ENCODE measurements around the gene CRP. TPM values are rescaled to one million over a fixed set of nuclear protein-coding genes. Genes with fewer than 3 reads are reported as not detected.

Gene CRP
- total and polyA plus RNA-seq, 7 donors = 0.20 TPM; not detected in 6

GRCh38 chr1:159668739-159669138, 45.6 kb downstream of the CRP start:
- Histone ChIP-seq H3K4me1 (no peaks in the 10 kb centered on the region), H3K9me3 (no peaks in the 10 kb centered on the region), H3K36me3 (no peaks in the 10 kb centered on the region), H3K27ac (no peak overlapping the region), H3K27me3 (no peaks in the 10 kb centered on the region), H3K4me3 (no peak overlapping the region)
- no peak for DNase-seq
- intact Hi-C loops (cut with DNase I) = no loop called here
- WGBS, 2 donors = 73 to 81% methylated on average over 3 of the region's 3 CpGs
- no peak for TF ChIP-seq POLR2A (IDR thresholded peaks at IDR 0.05)
- no peak for TF ChIP-seq EP300 (IDR thresholded peaks at IDR 0.05)
- no peak for TF ChIP-seq CTCF (IDR thresholded peaks at IDR 0.05)
- TF ChIP-seq POLR2AphosphoS5 (IDR thresholded peaks at IDR 0.05) = no peak

- Histone ChIP-seq H3K27me3 (no peaks in the 10 kb centered on the region), H3K4me3 (no peak overlapping the region), H3K36me3 (no peaks in the 10 kb centered on the region), H3K27ac (no peak overlapping the region), H3K9me3 (no peaks in the 10 kb centered on the region), H3K4me1 (no peaks in the 10 kb centered on the region)
- DNase-seq = no peak
- 74 to 81% methylated on average over 3 of the region's 3 CpGs for WGBS, 2 donors
- intact Hi-C loops (cut with DNase I) = no loop called here
- TF ChIP-seq POLR2AphosphoS5 (IDR thresholded peaks at IDR 0.05) = no peak
- no peak for TF ChIP-seq POLR2A (IDR thresholded peaks at IDR 0.05)
- no peak for TF ChIP-seq CTCF (IDR thresholded peaks at IDR 0.05)
- no peak for TF ChIP-seq EP300 (IDR thresholded peaks at IDR 0.05)
Observed at GRCh38 chr1:159664247-159664646, 50.1 kb downstream of the CRP start.

- Histone ChIP-seq H3K36me3 (no peaks in the 10 kb centered on the region), H3K27me3 (no peaks in the 10 kb centered on the region), H3K27ac (no peak overlapping the region), H3K4me3 (no peak overlapping the region), H3K9me3 (no peaks in the 10 kb centered on the region), H3K4me1 (no peaks in the 10 kb centered on the region)
- WGBS, 2 donors = 61 to 73% methylated on average over 2 of the region's 2 CpGs
- TF ChIP-seq POLR2AphosphoS5 (IDR thresholded peaks at IDR 0.05) (no peak), CTCF (IDR thresholded peaks at IDR 0.05) (no peak)
- DNase-seq = no peak
- intact Hi-C loops (cut with DNase I) = no loop called here
Observed at GRCh38 chr1:159663552-159663951, 50.8 kb downstream of the CRP start.

Other genes starting within 250 kb of the CRP start
- not detected for gene OR10J5, start 178.6 kb downstream of the CRP start, total RNA-seq
- gene OR10J5, start 178.6 kb downstream of the CRP start, polyA plus RNA-seq = not detected
- not detected for gene APCS, start 126.8 kb downstream of the CRP start, total RNA-seq
- gene APCS, start 126.8 kb downstream of the CRP start, polyA plus RNA-seq = not detected
- 10 to 100 TPM; 40.4 to 59.1 (median 51.6) TPM for gene DUSP23, start 66.4 kb upstream of the CRP start, total RNA-seq
- 10 to 100 TPM; 77.7 to 88.7 (median 86.5) TPM for gene DUSP23, start 66.4 kb upstream of the CRP start, polyA plus RNA-seq
- gene FCRL6, start 87.8 kb upstream of the CRP start, total RNA-seq = not detected
- under 1 TPM in 1 of 3 donors, not detected in 2; 0.38 TPM for gene FCRL6, start 87.8 kb upstream of the CRP start, polyA plus RNA-seq
- gene SLAMF8, start 112.3 kb upstream of the CRP start, total RNA-seq = 1 to 10 TPM; 3.3 to 5.0 (median 4.3) TPM
- 10 to 100 TPM in 2 of 3 donors, 1 to 10 TPM in 1; 2.4 to 16.2 (median 13.3) TPM for gene SLAMF8, start 112.3 kb upstream of the CRP start, polyA plus RNA-seq
- gene VSIG8, start 148.1 kb upstream of the CRP start, total RNA-seq = not detected
- gene VSIG8, start 148.1 kb upstream of the CRP start, polyA plus RNA-seq = under 1 TPM in 1 of 3 donors, not detected in 2; 0.10 TPM
- 1 to 10 TPM in 1 of 4 donors, under 1 TPM in 1, not detected in 2; 0.81 to 1.8 TPM for gene CFAP45, start 185.6 kb upstream of the CRP start, total RNA-seq
- gene CFAP45, start 185.6 kb upstream of the CRP start, polyA plus RNA-seq = 1 to 10 TPM in 1 of 3 donors, under 1 TPM in 1, not detected in 1; 0.29 to 1.2 TPM
- 100 to 1,000 TPM in 2 of 4 donors, 10 to 100 TPM in 2; 88.8 to 109 (median 99.0) TPM for gene TAGLN2, start 210.9 kb upstream of the CRP start, total RNA-seq
- 100 to 1,000 TPM; 383 to 770 (median 531) TPM for gene TAGLN2, start 210.9 kb upstream of the CRP start, polyA plus RNA-seq
- gene IGSF9, start 231.0 kb upstream of the CRP start, total RNA-seq = under 1 TPM in 1 of 4 donors, not detected in 3; under 0.01 TPM
- gene IGSF9, start 231.0 kb upstream of the CRP start, polyA plus RNA-seq = 10 to 100 TPM in 2 of 3 donors, 1 to 10 TPM in 1; 6.9 to 16.3 (median 11.4) TPM
- gene SLAMF9, start 239.6 kb upstream of the CRP start, total RNA-seq = not detected
- gene SLAMF9, start 239.6 kb upstream of the CRP start, polyA plus RNA-seq = under 1 TPM in 1 of 3 donors, not detected in 2; 0.15 TPM